Fibroblast of skin of right quadriceps (primary cell): ENCODE measurements around the gene OR5D18.
"Not testable (repeated sequence)": the region's sequence is repeated elsewhere in the genome, so short reads cannot be mapped to it uniquely, and the experiment has no call there.

ENCODE experiments used
- DNase-seq: peaks from one replicate; pipeline ENCODE4 v3.0.0-alpha.2; 2013

OR5D18 gene

DNA sequence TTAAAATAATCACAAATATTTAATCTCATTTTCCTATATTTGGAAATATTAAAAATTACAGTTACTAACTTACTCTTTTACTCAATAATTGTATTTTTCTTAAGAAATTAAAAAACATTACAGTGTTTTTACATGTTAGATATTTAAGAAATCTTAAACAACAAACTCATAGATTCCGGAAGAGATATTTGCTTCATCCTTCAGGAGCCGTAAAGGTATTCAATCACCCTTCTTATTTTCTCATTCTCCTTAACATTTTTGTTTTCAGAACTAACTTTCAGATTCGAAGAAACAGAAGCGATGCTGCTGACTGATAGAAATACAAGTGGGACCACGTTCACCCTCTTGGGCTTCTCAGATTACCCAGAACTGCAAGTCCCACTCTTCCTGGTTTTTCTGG, at the start of gene OR5D18:
OR5D18 (plus strand) TSS at position 301 of the 400 bp plus-strand sequence; CDS start at position 301, 0 bp downstream.
- DNase-seq = no peak

DNA sequence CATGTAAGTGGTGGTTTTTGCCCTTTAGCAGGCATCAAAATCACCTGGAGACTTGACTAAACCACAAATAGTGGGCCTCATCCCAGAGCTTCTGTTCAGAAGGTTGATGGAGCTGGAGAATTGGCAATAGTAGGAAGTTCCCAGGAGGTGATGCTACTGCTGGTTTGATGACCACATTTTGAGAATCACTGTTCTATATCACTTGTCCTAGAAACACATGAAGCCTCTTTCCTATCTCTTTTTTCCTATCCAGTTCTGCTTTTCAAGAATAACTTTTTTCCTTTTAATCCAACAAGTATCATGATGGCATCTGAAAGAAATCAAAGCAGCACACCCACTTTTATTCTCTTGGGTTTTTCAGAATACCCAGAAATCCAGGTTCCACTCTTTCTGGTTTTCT, 46.3 kb upstream of the OR5D18 start, which contains the start of gene OR5D13:
OR5D13 (plus strand) TSS at position 301 of the 400 bp plus-strand sequence; CDS start at position 301, 0 bp downstream.
- no peak for DNase-seq

DNA sequence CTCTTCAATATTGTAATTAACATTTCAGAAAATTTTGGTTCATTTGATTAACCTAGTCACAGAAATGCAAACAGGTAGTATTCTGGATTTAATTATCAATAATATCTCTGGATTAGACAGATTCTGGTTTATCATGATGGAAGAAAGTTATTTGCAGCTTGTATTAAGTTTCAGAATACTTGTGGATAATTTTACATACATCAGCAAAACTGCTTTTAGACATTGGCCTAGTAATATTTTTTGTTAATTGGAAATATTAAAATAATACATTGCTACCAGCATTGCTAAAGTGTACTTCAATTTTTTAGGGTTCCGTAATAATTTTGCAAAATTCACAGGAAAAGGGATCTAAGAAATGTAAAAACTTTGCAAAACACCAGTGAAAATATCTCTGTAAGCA, 27.8 kb upstream of the OR5D18 start:
- DNase-seq = no peak

DNA sequence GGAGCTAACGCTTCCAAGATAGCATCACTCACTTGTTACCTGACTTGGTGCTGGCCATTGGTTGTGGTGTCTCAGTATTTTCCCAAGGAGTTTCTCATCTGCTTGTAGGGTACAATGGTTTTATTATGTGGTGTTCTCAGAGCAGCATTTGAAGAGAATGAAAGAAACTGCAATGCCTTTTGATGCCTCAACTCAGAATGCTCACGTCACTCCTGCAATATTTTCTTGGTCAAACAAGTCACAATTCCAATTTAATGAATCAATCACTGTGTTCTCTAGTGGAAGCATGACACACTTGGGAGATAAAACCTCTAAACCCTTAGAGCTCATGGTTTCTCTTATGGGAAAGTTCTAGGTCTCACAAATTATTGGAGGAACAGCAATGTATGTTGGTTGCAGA, 26.1 kb upstream of the OR5D18 start:
- DNase-seq = no peak

DNA sequence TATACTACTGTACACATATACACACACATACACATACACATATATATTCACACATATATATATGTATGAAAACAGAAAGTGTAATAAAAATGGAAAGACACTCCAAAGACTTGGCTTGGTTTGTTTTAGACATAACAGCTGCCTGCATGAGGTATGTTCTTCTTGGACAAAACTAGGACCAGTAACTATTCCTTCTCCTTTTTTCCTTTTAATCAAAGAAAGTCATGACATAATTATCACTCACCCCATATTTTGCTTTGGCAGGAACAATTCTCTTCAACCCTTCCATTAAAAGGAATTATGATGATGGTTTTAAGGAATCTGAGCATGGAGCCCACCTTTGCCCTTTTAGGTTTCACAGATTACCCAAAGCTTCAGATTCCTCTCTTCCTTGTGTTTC, 24.2 kb upstream of the OR5D18 start, which contains the start of gene OR5D14:
OR5D14 (plus strand) TSS at position 301 of the 400 bp plus-strand sequence; CDS start at position 301, 0 bp downstream.
- DNase-seq = no peak

DNA sequence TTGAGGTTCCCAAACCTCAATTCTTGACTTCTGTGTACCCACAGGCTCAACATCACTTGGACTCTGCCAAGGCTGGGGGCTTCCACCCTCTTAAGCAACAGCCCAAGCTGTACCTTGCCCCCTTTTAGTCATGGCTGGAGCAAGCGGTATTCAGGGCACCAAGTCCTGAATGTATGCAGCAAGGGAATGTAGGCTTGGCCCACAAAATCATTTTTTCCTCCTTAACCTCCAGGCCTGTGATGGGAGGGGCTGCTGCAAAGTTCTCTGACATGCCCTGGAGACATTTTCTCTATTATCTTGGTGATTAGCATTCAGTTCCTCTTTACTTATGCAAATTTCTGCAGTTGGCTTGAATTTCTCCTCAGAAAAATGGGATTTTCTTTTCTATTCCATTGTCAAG, 13.2 kb upstream of the OR5D18 start:
- no peak for DNase-seq

DNA sequence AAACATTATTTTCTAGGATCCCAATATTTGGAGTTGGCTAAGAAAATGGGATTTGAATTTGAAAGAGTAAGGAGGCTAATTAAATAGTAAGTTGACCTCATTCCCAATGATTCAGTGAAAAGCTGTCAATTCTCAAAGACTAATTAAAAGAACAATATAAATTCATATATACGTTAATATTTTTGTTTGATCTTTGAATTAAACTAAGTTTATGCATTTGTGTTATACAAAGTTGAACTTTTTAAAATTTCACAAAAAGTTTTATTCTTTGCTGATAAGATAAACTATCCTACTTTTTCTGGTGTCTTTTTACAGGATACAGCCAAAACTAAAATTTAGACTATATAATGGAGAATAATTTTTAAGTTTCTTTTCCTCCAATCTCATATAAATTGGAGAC, 8.4 kb upstream of the OR5D18 start, which contains the start of gene OR5L1:
OR5L1 (plus strand) TSS at position 301 of the 400 bp plus-strand sequence. CDS start 100 bp downstream, outside the sequence.
- DNase-seq = no peak

DNA sequence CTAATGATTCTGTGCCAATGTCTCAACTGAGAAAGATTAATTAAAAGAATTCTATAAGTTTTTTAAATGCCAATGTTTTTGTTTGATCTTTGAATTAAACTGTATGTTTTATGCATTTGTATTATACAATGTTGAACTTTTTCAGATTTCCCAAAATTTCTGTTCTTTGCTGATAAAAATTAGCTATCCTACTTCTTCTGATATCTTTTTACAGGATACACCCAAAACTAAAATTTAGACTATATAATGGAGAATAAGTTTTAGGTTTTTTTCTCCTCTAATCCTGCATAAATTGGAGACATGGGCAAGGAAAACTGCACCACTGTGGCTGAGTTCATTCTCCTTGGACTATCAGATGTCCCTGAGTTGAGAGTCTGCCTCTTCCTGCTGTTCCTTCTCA, 7.5 kb downstream of the OR5D18 start, which contains the start of gene OR5L2:
OR5L2 (plus strand) TSS at position 301 of the 400 bp plus-strand sequence; CDS start at position 301, 0 bp downstream.
- no peak for DNase-seq

DNA sequence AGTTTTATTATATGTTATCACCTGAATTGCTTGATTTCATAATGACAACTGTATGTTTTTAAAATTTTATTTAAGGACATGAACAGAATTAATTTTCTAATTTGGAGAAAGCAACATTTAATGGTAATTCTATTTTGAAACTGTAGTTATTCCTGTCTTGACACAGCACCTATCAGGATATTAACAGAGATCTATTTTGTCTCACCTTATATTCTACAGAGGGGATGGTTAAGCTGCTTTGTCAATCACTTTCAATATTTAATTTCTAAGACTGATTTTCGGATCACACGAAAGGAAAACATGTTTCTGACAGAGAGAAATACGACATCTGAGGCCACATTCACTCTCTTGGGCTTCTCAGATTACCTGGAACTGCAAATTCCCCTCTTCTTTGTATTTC, 19.0 kb downstream of the OR5D18 start, which contains the start of gene OR5D16:
OR5D16 (plus strand) TSS at position 301 of the 400 bp plus-strand sequence; CDS start at position 301, 0 bp downstream.
- no peak for DNase-seq

DNA sequence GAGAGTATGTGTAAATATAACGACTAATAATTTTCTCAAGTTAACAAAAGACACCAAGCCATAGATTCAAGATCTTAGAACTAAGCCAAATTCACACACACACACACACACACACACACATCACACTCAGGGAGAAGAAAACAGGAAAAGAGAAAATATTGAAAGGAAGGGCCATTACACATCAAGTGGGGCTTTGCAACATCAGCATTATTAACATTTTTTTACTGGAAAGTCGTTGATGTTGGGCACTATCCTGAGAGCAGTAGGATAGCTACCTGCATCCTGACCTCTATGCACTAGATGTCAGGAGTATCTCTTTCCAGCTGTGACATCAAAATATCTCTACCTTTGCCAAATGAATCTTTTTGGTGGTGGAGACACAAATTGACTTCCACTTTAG, 28.0 kb downstream of the OR5D18 start:
- no peak for DNase-seq

DNA sequence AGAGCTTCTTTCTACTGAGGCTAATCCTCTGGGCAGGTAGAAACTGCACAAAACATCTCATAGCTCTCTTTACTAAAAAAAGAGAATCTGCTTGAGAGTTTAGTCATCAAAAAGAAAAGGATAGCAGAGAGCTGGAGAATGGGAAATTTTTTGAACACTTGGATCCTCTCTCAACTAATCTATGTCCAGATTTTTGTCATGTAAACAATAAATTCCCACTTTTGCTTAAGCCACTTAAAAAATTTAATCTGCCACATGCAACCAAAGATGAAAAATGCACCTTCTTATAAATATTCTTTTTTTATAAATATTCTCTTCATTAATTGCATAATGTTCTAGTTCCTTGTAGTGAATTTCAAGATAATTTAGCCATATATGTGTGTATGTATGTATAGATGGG, 29.6 kb downstream of the OR5D18 start:
- no peak for DNase-seq

DNA sequence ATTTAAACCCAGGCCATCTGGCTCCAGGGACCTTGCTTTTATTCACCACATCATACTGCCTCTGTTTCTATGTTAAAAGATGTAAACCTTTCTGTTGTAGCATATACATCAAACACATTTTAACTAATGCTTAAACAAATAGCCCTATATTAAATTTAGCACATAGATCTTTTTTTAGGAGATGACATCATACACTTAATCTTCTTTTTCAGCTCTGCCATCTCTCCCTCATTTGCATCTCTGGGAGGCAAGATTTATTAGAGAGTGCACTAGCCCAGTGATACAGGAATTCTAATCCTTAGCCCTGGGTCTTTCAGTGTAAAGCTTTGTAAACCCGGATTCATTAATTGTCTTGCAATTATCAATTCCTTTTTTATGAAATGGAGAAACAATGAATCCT, 32.7 kb downstream of the OR5D18 start:
- DNase-seq = no peak

DNA sequence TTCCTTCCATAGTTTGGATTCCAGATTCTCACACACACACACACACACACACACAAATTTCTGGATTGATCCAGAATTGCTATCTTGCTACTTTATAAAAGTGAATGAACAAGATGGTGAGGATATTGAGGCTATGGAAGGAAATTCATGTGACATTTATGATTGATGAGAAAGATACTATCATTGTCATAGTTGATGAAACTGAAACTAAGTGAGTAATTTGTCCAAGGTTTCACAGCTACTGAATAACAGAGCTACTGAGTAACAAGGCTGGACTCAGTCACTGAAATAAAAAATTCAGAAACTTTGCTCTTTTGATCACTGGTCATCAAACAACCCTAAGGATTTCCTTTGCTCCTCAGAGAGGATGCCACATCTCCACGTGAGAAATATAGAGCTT, 35.3 kb downstream of the OR5D18 start:
- DNase-seq = no peak

DNA sequence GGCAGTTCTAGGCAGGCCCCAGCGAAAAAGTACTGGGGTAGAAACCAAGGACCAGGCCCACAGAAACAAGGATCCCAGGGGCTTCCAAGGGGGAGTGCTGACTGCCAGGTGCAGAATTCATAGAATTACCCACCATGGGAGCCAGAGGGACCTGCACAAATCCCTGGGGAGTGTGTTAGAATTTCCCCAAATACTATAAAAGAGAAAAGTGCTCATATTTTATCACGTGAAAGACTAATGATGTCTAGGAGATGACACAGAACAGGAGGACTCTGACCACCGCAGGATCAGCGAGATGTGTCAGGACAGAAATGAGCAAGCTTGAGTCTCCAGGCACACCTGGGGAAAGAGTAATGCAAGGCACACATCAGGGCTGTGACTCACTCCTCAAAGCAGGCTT, 47.9 kb downstream of the OR5D18 start:
- DNase-seq = not testable (repeated sequence)
